DND-41 (cell line): ENCODE measurements around the gene C10orf90.

Experiments
- ATAC-seq: fragments of 200-7000 bp; cut with Tn5 transposase; 3 replicates; pipeline ENCODE4 v1.9.1; 2021; ENCODE audit warnings: low read depth; ENCODE audit not compliant: insufficient read depth
- DNase-seq: peaks from one replicate; pipeline ENCODE4 v3.0.0-alpha.2; 2020
- H2AFZ ChIP-seq: 2 replicates; pipeline ENCODE4 v1.6.0; 2012; ENCODE audit warnings: low read depth, low read length
- H3K27ac ChIP-seq: 2 replicates; pipeline ENCODE4 v1.5.1; 2012; ENCODE audit warnings: low read length, inconsistent platforms
- H3K27me3 ChIP-seq: fragments of 200-600 bp; sonication (generic); 2 replicates; pipeline ENCODE4 v1.6.0; 2012; ENCODE audit warnings: low read length, mild to moderate bottlenecking, inconsistent platforms; ENCODE audit not compliant: insufficient read depth, poor library complexity
- H3K36me3 ChIP-seq: 2 replicates; pipeline ENCODE4 v1.5.1; 2012; ENCODE audit warnings: low read length, inconsistent platforms; ENCODE audit not compliant: insufficient read depth
- H3K4me1 ChIP-seq: 2 replicates; pipeline ENCODE4 v1.5.1; 2012; ENCODE audit warnings: mild to moderate bottlenecking, low read length; ENCODE audit not compliant: insufficient read depth
- H3K4me2 ChIP-seq: 2 replicates; pipeline ENCODE4 v1.6.0; 2012; ENCODE audit warnings: mild to moderate bottlenecking, moderate library complexity, low read length, inconsistent platforms; ENCODE audit not compliant: insufficient read depth
- H3K4me3 ChIP-seq, 2 experiments: fragments of 200-600 bp in 1 of 2; shearing (Covaris generic) in 1 of 2; 2 replicates each; pipeline ENCODE4 v1.5.1; 2012 to 2016; ENCODE audit warnings: inconsistent platforms in 2 of 2, low read length in 2 of 2, mild to moderate bottlenecking in 2 of 2, low read depth in 1 of 2, moderate library complexity in 1 of 2
- H3K79me2 ChIP-seq: 2 replicates; pipeline ENCODE4 v1.6.0; 2012; ENCODE audit warnings: low read length, inconsistent platforms; ENCODE audit not compliant: insufficient read depth
- H3K9ac ChIP-seq: 2 replicates; pipeline ENCODE4 v1.6.0; 2012; ENCODE audit warnings: low read depth, mild to moderate bottlenecking, inconsistent platforms, low read length, moderate library complexity
- H3K9me3 ChIP-seq: 2 replicates; pipeline ENCODE4 v1.5.1; 2012; ENCODE audit warnings: low read length, moderate library complexity, mild to moderate bottlenecking, inconsistent platforms; ENCODE audit not compliant: insufficient read depth, severe bottlenecking
- H4K20me1 ChIP-seq: 2 replicates; pipeline ENCODE4 v1.6.0; 2012; ENCODE audit warnings: low read length; ENCODE audit not compliant: insufficient read depth
- CTCF ChIP-seq: IDR thresholded peaks from 2 replicates; pipeline ENCODE4 v1.5.1; 2012; ENCODE audit warnings: borderline replicate concordance, low read length, moderate library complexity, mild to moderate bottlenecking; ENCODE audit not compliant: poor library complexity, severe bottlenecking; ENCODE audit errors: extremely low read depth
- EZH2 ChIP-seq: IDR thresholded peaks from 3 replicates; pipeline ENCODE4 v1.6.1; 2012; ENCODE audit warnings: borderline replicate concordance, low read depth, mild to moderate bottlenecking, moderate library complexity, low read length, inconsistent platforms; ENCODE audit not compliant: severe bottlenecking

The C10orf90 gene

DNA sequence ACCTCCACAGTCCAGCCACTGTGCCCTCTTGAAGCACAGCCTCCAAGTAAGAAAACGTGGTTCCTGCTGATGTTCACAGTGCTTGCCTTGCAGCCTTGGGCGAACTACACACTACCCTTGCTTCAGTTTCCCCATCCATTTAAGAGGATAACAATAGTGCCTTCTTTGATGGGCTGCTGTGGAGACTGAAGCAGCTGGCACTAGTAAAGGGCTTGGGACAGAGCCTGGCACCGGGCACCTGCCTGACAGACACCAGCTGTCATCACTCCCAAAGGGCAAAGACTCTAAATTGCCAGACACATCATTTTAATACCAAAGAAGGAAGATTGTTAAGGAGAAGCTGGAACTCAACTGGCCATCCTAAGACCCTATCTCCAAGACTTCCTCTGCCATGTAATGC, 3.1 kb upstream of the C10orf90 start:
- H3K4me1 ChIP-seq = no peaks in the 10 kb centered on the region
- no peaks in the 10 kb centered on the region for H4K20me1 ChIP-seq

GRCh38 chr10:126671402-126671975, 996 bp upstream of the C10orf90 start:
- Histone ChIP-seq H3K36me3 (no peaks in the 10 kb centered on the region), H3K9me3 (no peaks in the 10 kb centered on the region), H3K27me3 (no peaks in the 10 kb centered on the region), H2AFZ (no peak overlapping the region), H3K4me3 (no peak overlapping the region), H3K4me1 (no peaks in the 10 kb centered on the region), H3K79me2 (no peaks in the 10 kb centered on the region), H4K20me1 (no peaks in the 10 kb centered on the region), H3K4me2 (no peak overlapping the region), H3K27ac (no peak overlapping the region), H3K9ac (no peak overlapping the region)
- DNase-seq = no peak
- TF ChIP-seq EZH2 (no peak), CTCF (no peak)
- ATAC-seq = no peak

More for the DNA sequence above, 3.1 kb upstream of the C10orf90 start:
- no peak overlapping the region for H3K27ac ChIP-seq
- H2AFZ ChIP-seq = no peak overlapping the region
- H3K9me3 ChIP-seq = no peaks in the 10 kb centered on the region
- H3K4me2 ChIP-seq = no peak overlapping the region
- no peak for ATAC-seq
- TF ChIP-seq CTCF = no peak
- no peak for TF ChIP-seq EZH2
- H3K79me2 ChIP-seq = no peaks in the 10 kb centered on the region
- DNase-seq = no peak
- no peak overlapping the region for H3K4me3 ChIP-seq
- no peaks in the 10 kb centered on the region for H3K36me3 ChIP-seq
- no peaks in the 10 kb centered on the region for H3K27me3 ChIP-seq
- no peak overlapping the region for H3K9ac ChIP-seq

DNA sequence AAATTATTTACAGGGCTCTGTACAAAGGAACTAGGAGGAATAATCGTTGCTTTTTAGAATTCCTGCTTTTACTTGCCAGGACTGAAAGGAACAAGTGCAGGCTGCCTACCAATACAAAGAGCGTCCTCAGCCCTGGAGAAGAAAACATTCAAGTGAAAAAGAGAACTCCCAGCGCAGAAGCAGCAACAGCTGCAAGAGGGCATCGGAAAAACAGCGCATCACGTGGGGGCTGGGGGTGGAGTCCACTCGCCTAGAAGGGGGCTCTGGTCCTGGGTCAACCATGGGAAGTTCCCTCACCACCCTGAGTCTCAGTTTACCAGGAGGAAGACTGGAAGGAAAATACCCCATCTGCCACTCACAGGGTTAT, 385 bp upstream of the C10orf90 start:
- H3K9ac ChIP-seq = no peak overlapping the region
- no peaks in the 10 kb centered on the region for H3K36me3 ChIP-seq
- H2AFZ ChIP-seq = no peak overlapping the region
- ATAC-seq = no peak
- no peak overlapping the region for H3K27ac ChIP-seq
- no peaks in the 10 kb centered on the region for H3K27me3 ChIP-seq
- no peaks in the 10 kb centered on the region for H3K4me1 ChIP-seq
- H3K4me2 ChIP-seq = no peak overlapping the region
- DNase-seq = no peak
- H4K20me1 ChIP-seq = no peaks in the 10 kb centered on the region
- H3K79me2 ChIP-seq = no peaks in the 10 kb centered on the region
- no peak overlapping the region for H3K4me3 ChIP-seq
- H3K9me3 ChIP-seq = no peaks in the 10 kb centered on the region
- TF ChIP-seq CTCF (no peak), EZH2 (no peak)

DNA sequence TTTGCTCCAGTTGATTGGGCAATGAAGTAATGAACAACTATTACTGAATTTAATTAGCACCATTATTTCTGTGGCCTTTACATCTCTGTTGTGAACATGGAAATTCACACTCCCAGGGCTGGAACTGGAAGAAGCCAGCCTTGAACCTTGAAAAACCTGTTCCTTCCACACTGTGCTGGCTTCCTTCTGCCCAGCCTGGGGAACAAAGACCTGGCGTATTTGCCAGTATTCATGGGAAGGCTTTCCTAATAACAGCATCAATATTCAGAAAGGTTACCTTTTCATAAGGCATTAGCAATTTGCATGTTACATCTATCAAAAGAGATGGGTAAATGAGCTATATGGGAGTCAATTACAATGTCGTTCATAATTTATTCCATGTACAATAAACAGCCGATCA, 1.3 kb downstream of the C10orf90 start:
- H4K20me1 ChIP-seq = no peaks in the 10 kb centered on the region
- no peaks in the 10 kb centered on the region for H3K79me2 ChIP-seq
- H3K27ac ChIP-seq = no peak overlapping the region
- no peak overlapping the region for H3K4me2 ChIP-seq
- no peak for TF ChIP-seq EZH2
- TF ChIP-seq CTCF = no peak
- H3K4me1 ChIP-seq = no peaks in the 10 kb centered on the region
- no peak overlapping the region for H2AFZ ChIP-seq
- ATAC-seq (no peak), DNase-seq (no peak)
- H3K9me3 ChIP-seq = no peaks in the 10 kb centered on the region
- no peak overlapping the region for H3K4me3 ChIP-seq
- no peak overlapping the region for H3K9ac ChIP-seq
- H3K36me3 ChIP-seq = no peaks in the 10 kb centered on the region
- no peaks in the 10 kb centered on the region for H3K27me3 ChIP-seq
